Measurements from ENCODE around the gene TCF21. TPM values are rescaled to one million over a fixed set of nuclear protein-coding genes. Genes with fewer than 3 reads are reported as not detected.

Gene TCF21
- total and polyA plus RNA-seq, 2 of the 13 experiments (the other 11 are each of a cell fraction or from before 2014, with no cell fraction given), result not detected

- BruUV-seq (replicated peaks), result no TSS peak
- intact Hi-C loops (cut with micrococcal nuclease; ENCODE audit: unreplicated experiment), result no loop called here
- Histone ChIP-seq H2AFZ (ENCODE audit: low read length) (no peak overlapping the region), H3K27me3 (ENCODE audit: control insufficient read depth in 1 of 2, insufficient read depth in 2 of 2, low read length in 2 of 2) (peaks cover 9 to 83% of the 10 kb centered on the region in 2 experiments), H3K4me2 (ENCODE audit: low read depth, low read length) (no peak overlapping the region), H3K27ac (ENCODE audit: extremely low read length, insufficient read depth, low read length) (no peak overlapping the region), H3K79me2 (ENCODE audit: insufficient read depth, low read length) (no peaks in the 10 kb centered on the region), H3K4me3 (replicated peaks in 1 of 3; ENCODE audit: insufficient read depth in 1 of 3, low read depth in 2 of 3, low read length in 3 of 3) (no peak overlapping the region), H3K9me3 (ENCODE audit: low read length) (no peaks in the 10 kb centered on the region), H3K9ac (ENCODE audit: insufficient read depth, low read depth, low read length) (no peak overlapping the region), H3K4me1 (ENCODE audit: insufficient read depth, low read length) (peaks cover 11% of the 10 kb centered on the region), H3K36me3 (replicated peaks in 1 of 2; ENCODE audit: control insufficient read depth in 1 of 2, insufficient read depth in 2 of 2, low read length in 2 of 2) (no peaks in the 10 kb centered on the region), H4K20me1 (ENCODE audit: insufficient read depth, low read length) (no peaks in the 10 kb centered on the region)
- in situ Hi-C loops (cut with HindIII; ENCODE audit: extremely low pct_ligation_motif_present, low pct_unique_long_range_greater_than_20kb), result no loop called here
- TF ChIP-seq CBX2 (IDR thresholded peaks at IDR 0.05; ENCODE audit: low read depth, low read length), result peak; percentile 64; the same call in 1 of the 2 replicates
- no peak for TF ChIP-seq CBX2 (CRISPR knock-in tag; IDR thresholded peaks at IDR 0.05; ENCODE audit: low read depth)
- no peak for TF ChIP-seq ZNF891 (CRISPR knock-in tag; IDR thresholded peaks at IDR 0.05)
- CTCF ChIA-PET (ENCODE audit: low intra/inter-chr PET ratio, low total read pairs), result no interaction called here
- WGBS (ENCODE audit: low lambda C conversion rate), result 20% methylated on average over 12 of the region's 12 CpGs
- no peak for DNase-seq (ENCODE audit: low spot score)
- no peak for ATAC-seq
- POLR2A ChIA-PET, result no interaction called here
- FAIRE-seq, result no peak
These were observed 3.3 kb downstream of the TCF21 start for GRCh38 chr6:133891927-133892812.

- ATAC-seq (no peak), FAIRE-seq (no peak), DNase-seq (ENCODE audit: low spot score) (no peak)
- Histone ChIP-seq H3K36me3 (replicated peaks in 1 of 2; ENCODE audit: control insufficient read depth in 1 of 2, insufficient read depth in 2 of 2, low read length in 2 of 2) (no peaks in the 10 kb centered on the region), H3K27me3 (ENCODE audit: control insufficient read depth in 1 of 2, insufficient read depth in 2 of 2, low read length in 2 of 2) (peaks cover 9 to 90% of the 10 kb centered on the region in 2 experiments), H3K4me1 (ENCODE audit: insufficient read depth, low read length) (peaks cover 11% of the 10 kb centered on the region), H4K20me1 (ENCODE audit: insufficient read depth, low read length) (no peaks in the 10 kb centered on the region), H3K9me3 (ENCODE audit: low read length) (no peaks in the 10 kb centered on the region), H3K79me2 (ENCODE audit: insufficient read depth, low read length) (no peaks in the 10 kb centered on the region), H3K4me2 (ENCODE audit: low read depth, low read length) (no peak overlapping the region), H3K9ac (ENCODE audit: insufficient read depth, low read depth, low read length) (no peak overlapping the region), H3K4me3 (replicated peaks in 1 of 3; ENCODE audit: insufficient read depth in 1 of 3, low read depth in 2 of 3, low read length in 3 of 3) (no peak overlapping the region), H2AFZ (ENCODE audit: low read length) (no peak overlapping the region), H3K27ac (ENCODE audit: extremely low read length, insufficient read depth, low read length) (no peak overlapping the region)
- ChIA-PET CTCF (ENCODE audit: low intra/inter-chr PET ratio, low total read pairs) (no interaction called here), POLR2A (no interaction called here)
- WGBS (ENCODE audit: low lambda C conversion rate), result 37% methylated on average over 41 of the region's 41 CpGs
- in situ Hi-C loops (cut with HindIII; ENCODE audit: extremely low pct_ligation_motif_present, low pct_unique_long_range_greater_than_20kb) (no loop called here), intact Hi-C loops (cut with micrococcal nuclease; ENCODE audit: unreplicated experiment) (no loop called here)
- BruUV-seq (replicated peaks), result no TSS peak
- no peak for TF ChIP-seq THAP9 (CRISPR knock-in tag; IDR thresholded peaks at IDR 0.05; ENCODE audit: borderline replicate concordance)
- TF ChIP-seq PRDM10 (CRISPR knock-in tag; IDR thresholded peaks at IDR 0.05; ENCODE audit: low read depth), result no peak
- no peak for TF ChIP-seq YEATS2 (CRISPR knock-in tag; IDR thresholded peaks at IDR 0.05; ENCODE audit: borderline replicate concordance)
- TF ChIP-seq ZNF713 (CRISPR knock-in tag; IDR thresholded peaks at IDR 0.05), result no peak
- TF ChIP-seq ZNF292 (CRISPR knock-in tag; IDR thresholded peaks at IDR 0.05; ENCODE audit: borderline replicate concordance, low read depth), result no peak
These were observed 4.1 kb downstream of the TCF21 start for GRCh38 chr6:133892813-133893691.
